Uterus (tissue), 4 donors: ENCODE results near the gene TAS1R2. TPM values are rescaled to one million over a fixed set of nuclear protein-coding genes. Genes with fewer than 3 reads are reported as not detected.
"Not testable (repeated sequence)": the region's sequence is repeated elsewhere in the genome, so short reads cannot be mapped to it uniquely, and the experiment has no call there.

Experiments
- DNase-seq, 2 donors: peaks; one replicate each; pipeline ENCODE4 v3.0.0-alpha.2; 2019 to 2020
- H3K27ac ChIP-seq, 2 donors: fragments of 200-600 bp; sonication (generic); 1 replicate in 1 of 2; 2 replicates in 1 of 2; pipeline ENCODE4 v1.5.1; 2016 to 2018
- H3K27me3 ChIP-seq, 2 donors: fragments of 200-600 bp; sonication (generic); one replicate each; pipeline ENCODE4 v1.5.1; 2018 to 2019; ENCODE audit warnings: control low read depth in 1 of 2
- H3K36me3 ChIP-seq, 2 donors: fragments of 200-600 bp; sonication (generic); one replicate each; pipeline ENCODE4 v1.5.1; 2019; ENCODE audit warnings: control low read depth in 1 of 2
- H3K4me1 ChIP-seq, 2 donors: fragments of 200-600 bp; sonication (generic); one replicate each; pipeline ENCODE4 v1.5.1; 2018 to 2019; ENCODE audit warnings: control low read depth in 1 of 2
- H3K4me3 ChIP-seq, 2 donors: fragments of 200-600 bp; sonication (generic); 1 replicate in 1 of 2; 2 replicates in 1 of 2; pipeline ENCODE4 v1.5.1; 2018 to 2019; ENCODE audit warnings: mild to moderate bottlenecking in 1 of 2
- H3K9me3 ChIP-seq, 2 donors: fragments of 200-600 bp; sonication (generic); one replicate each; pipeline ENCODE4 v1.5.1; 2019; ENCODE audit warnings: control low read depth in 1 of 2
- CTCF ChIP-seq, 4 experiments: fragments of 200-600 bp in 2 of 4; fragments of 450-650 bp in 2 of 4; sonication (generic) in 2 of 4; IDR thresholded peaks; one replicate each; pipeline ENCODE4 v1.5.1; 2016 to 2019; ENCODE audit warnings: antibody characterized with exemption in 4 of 4, mild to moderate bottlenecking in 2 of 4, moderate library complexity in 1 of 4
- POLR2A ChIP-seq, 2 donors: fragments of 450-650 bp; IDR thresholded peaks; one replicate each; pipeline ENCODE4 v1.6.1; 2016; ENCODE audit warnings: antibody characterized with exemption in 2 of 2, mild to moderate bottlenecking in 1 of 2, moderate library complexity in 1 of 2
- intact Hi-C: fragments of 100-400 bp; cut with DNase I; formaldehyde crosslinking; loops from one replicate; pipeline ENCODE4 v1.15.1; 2023; ENCODE audit warnings: low total_unique reads
- total RNA-seq, 4 donors: library from RNA; depleted of rRNA in 3 of 4; stranded (reverse); fragments of >200 nt in 3 of 4; gene quantifications; one replicate each; pipeline versions ENCODE4 v1.1.0 to v1.2.4, GENCODE V29; 2014 to 2023
- donor health status: DM: yes; HTN: yes; CAD: no.

Gene TAS1R2
- total RNA-seq, 4 donors from 2014 or later: 0.27 TPM; not detected in 3

- no peak overlapping the region for H3K27ac ChIP-seq
- DNase-seq: no peak
- intact Hi-C loops: no loop called here
- H3K36me3 ChIP-seq: no peaks in the 10 kb centered on the region
- no peaks in the 10 kb centered on the region for H3K4me1 ChIP-seq
- no peaks in the 10 kb centered on the region for H3K9me3 ChIP-seq
- H3K27me3 ChIP-seq: no peaks in the 10 kb centered on the region
- H3K4me3 ChIP-seq: no peak overlapping the region
- TF ChIP-seq CTCF (IDR thresholded peaks at IDR 0.05): no peak
- no peak for TF ChIP-seq POLR2A (IDR thresholded peaks at IDR 0.05)
Measured at GRCh38 chr1:18836654-18837053, 22.8 kb downstream of the TAS1R2 start.

GRCh38 chr1:18832319-18832718 is 27.1 kb downstream of the TAS1R2 start:
- H3K36me3 ChIP-seq, H3K4me1 ChIP-seq, H3K27me3 ChIP-seq, intact Hi-C loops, H3K27ac ChIP-seq, H3K4me3 ChIP-seq, H3K9me3 ChIP-seq, DNase-seq: not testable (repeated sequence)

- no peak for DNase-seq
- TF ChIP-seq CTCF (IDR thresholded peaks at IDR 0.05) (no peak), POLR2A (IDR thresholded peaks at IDR 0.05) (no peak)
- no peaks in the 10 kb centered on the region for H3K27me3 ChIP-seq
- intact Hi-C loops: no loop called here
- no peak overlapping the region for H3K27ac ChIP-seq
- no peak overlapping the region for H3K4me3 ChIP-seq
- no peaks in the 10 kb centered on the region for H3K36me3 ChIP-seq
- no peaks in the 10 kb centered on the region for H3K4me1 ChIP-seq
- H3K9me3 ChIP-seq: no peaks in the 10 kb centered on the region
Measured at GRCh38 chr1:18831656-18832055, 27.8 kb downstream of the TAS1R2 start.

GRCh38 chr1:18830596-18830995 is 28.9 kb downstream of the TAS1R2 start:
- intact Hi-C loops: no loop called here
- Histone ChIP-seq H3K9me3 (no peaks in the 10 kb centered on the region), H3K27ac (no peak overlapping the region), H3K4me1 (no peaks in the 10 kb centered on the region), H3K4me3 (no peak overlapping the region), H3K36me3 (no peaks in the 10 kb centered on the region), H3K27me3 (no peaks in the 10 kb centered on the region)
- no peak for DNase-seq
- TF ChIP-seq CTCF (IDR thresholded peaks at IDR 0.05): no peak
- TF ChIP-seq POLR2A (IDR thresholded peaks at IDR 0.05): no peak

- TF ChIP-seq POLR2A (IDR thresholded peaks at IDR 0.05) (no peak), CTCF (IDR thresholded peaks at IDR 0.05) (no peak)
- H3K36me3 ChIP-seq: no peaks in the 10 kb centered on the region
- no peak overlapping the region for H3K27ac ChIP-seq
- intact Hi-C loops: no loop called here
- no peaks in the 10 kb centered on the region for H3K27me3 ChIP-seq
- no peak for DNase-seq
- no peaks in the 10 kb centered on the region for H3K9me3 ChIP-seq
- H3K4me1 ChIP-seq: no peaks in the 10 kb centered on the region
- H3K4me3 ChIP-seq: no peak overlapping the region
Measured at GRCh38 chr1:18829671-18830070, 29.8 kb downstream of the TAS1R2 start.

- no peaks in the 10 kb centered on the region for H3K36me3 ChIP-seq
- no peak for DNase-seq
- no peak overlapping the region for H3K27ac ChIP-seq
- H3K4me3 ChIP-seq: no peak overlapping the region
- no peaks in the 10 kb centered on the region for H3K27me3 ChIP-seq
- no peaks in the 10 kb centered on the region for H3K4me1 ChIP-seq
- intact Hi-C loops: no loop called here
- TF ChIP-seq CTCF (IDR thresholded peaks at IDR 0.05): no peak
- TF ChIP-seq POLR2A (IDR thresholded peaks at IDR 0.05): no peak
- H3K9me3 ChIP-seq: no peaks in the 10 kb centered on the region
Measured at GRCh38 chr1:18828224-18828623, 31.2 kb downstream of the TAS1R2 start.
